Osteoblast (primary cell): ENCODE data around the gene TIMP2. TPM values are rescaled to one million over a fixed set of nuclear protein-coding genes. Genes with fewer than 3 reads are reported as not detected.

Experiments used
- DNase-seq: peaks from one replicate; pipeline ENCODE4 v3.0.0; 2011; ENCODE audit warnings: low spot score, mixed read lengths; ENCODE audit not compliant: insufficient read length; ENCODE audit errors: missing footprints
- H2AFZ ChIP-seq: 2 replicates; pipeline ENCODE4 v1.6.0; 2011; ENCODE audit warnings: mild to moderate bottlenecking, low read length
- H3K27ac ChIP-seq: 2 replicates; pipeline ENCODE4 v1.5.1; 2011; ENCODE audit warnings: mild to moderate bottlenecking, low read depth, low read length, moderate library complexity
- H3K27me3 ChIP-seq: 2 replicates; pipeline ENCODE4 v1.6.0; 2012; ENCODE audit warnings: mild to moderate bottlenecking, control low read depth, inconsistent platforms, low read length, moderate library complexity; ENCODE audit not compliant: insufficient read depth
- H3K36me3 ChIP-seq: 2 replicates; pipeline ENCODE4 v1.5.1; 2011; ENCODE audit warnings: mild to moderate bottlenecking, low read length, control low read depth, moderate library complexity; ENCODE audit not compliant: insufficient read depth
- H3K4me1 ChIP-seq: 2 replicates; pipeline ENCODE4 v1.5.1; 2011; ENCODE audit warnings: mild to moderate bottlenecking, low read length, control low read depth, moderate library complexity; ENCODE audit not compliant: insufficient read depth
- H3K4me2 ChIP-seq: 2 replicates; pipeline ENCODE4 v1.6.0; 2011; ENCODE audit warnings: mild to moderate bottlenecking, low read length; ENCODE audit not compliant: insufficient read depth
- H3K4me3 ChIP-seq: fragments of 200-600 bp; sonication (generic); 3 replicates; pipeline ENCODE4 v1.5.1; 2012; ENCODE audit warnings: mild to moderate bottlenecking, low read length, inconsistent platforms; ENCODE audit not compliant: insufficient read depth
- H3K79me2 ChIP-seq: 2 replicates; pipeline ENCODE4 v1.6.0; 2012; ENCODE audit warnings: mild to moderate bottlenecking, low read length, control low read depth, inconsistent platforms; ENCODE audit not compliant: insufficient read depth
- H3K9me3 ChIP-seq: 2 replicates; pipeline ENCODE4 v1.5.1; 2011; ENCODE audit warnings: low read depth, low read length, control low read depth
- H4K20me1 ChIP-seq: 2 replicates; pipeline ENCODE4 v1.6.0; 2012; ENCODE audit warnings: mild to moderate bottlenecking, low read length, control low read depth; ENCODE audit not compliant: insufficient read depth
- total RNA-seq: library from RNA; depleted of rRNA; stranded (reverse); fragments of >200 nt; gene quantifications from 2 replicates; pipeline ENCODE4 v1.2.3, GENCODE V29; 2012
- TF ChIP-seq, protein P1 (sequence below): IDR thresholded peaks from 2 replicates; pipeline ENCODE4 v1.5.1; 2011; ENCODE audit warnings: mild to moderate bottlenecking, low read depth, low read length, moderate library complexity; ENCODE audit errors: extremely low read depth

Gene TIMP2
- total RNA-seq, 1 donor: 164 TPM

DNA sequence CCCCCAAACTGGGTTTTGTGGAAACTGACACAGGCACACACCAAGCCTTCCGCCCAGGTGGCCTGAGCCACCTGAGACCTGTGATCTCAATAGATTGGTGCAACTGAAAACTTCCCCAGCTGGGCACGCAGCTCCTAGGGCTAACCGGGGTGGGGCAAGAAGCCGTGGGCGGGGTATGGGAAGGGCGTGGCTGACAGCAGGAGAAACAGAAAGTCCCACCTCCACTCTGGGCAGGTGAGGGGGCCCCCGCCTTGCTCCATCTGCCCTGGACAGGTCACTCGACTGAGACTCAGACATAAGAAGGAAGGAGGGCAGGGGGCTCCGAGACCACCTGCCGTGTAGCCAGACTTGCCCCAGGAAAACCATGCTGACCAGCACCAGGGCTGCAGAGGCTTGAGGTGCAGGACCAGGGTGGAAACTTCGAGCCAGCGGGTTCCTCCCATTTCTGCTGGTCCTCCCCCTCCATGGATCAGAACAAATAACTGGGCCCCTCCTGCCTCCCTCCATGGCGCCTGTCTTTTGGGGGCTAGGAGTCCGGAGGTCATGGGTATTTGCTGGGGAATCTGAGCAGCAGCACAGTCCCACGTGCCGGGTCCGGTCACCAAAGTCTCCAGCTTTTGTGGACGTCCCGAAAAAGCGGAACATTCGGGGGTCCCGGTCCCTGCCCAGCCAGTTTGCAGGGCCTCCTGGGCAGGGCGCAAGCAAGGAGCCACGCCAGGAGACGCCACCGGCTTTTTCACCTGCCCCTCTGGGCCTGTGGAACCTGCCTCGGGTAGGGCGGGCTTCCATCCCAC lies 1.3 kb downstream of the TIMP2 start:
- no peaks in the 10 kb centered on the region for H3K27me3 ChIP-seq
- H2AFZ ChIP-seq: no peak overlapping the region
- peaks cover 50% of the 10 kb centered on the region for H4K20me1 ChIP-seq
- H3K79me2 ChIP-seq: peaks cover 59% of the 10 kb centered on the region
- H3K36me3 ChIP-seq: no peaks in the 10 kb centered on the region
- peaks cover 35% of the 10 kb centered on the region for H3K4me1 ChIP-seq
- TF ChIP-seq, protein P1, sequence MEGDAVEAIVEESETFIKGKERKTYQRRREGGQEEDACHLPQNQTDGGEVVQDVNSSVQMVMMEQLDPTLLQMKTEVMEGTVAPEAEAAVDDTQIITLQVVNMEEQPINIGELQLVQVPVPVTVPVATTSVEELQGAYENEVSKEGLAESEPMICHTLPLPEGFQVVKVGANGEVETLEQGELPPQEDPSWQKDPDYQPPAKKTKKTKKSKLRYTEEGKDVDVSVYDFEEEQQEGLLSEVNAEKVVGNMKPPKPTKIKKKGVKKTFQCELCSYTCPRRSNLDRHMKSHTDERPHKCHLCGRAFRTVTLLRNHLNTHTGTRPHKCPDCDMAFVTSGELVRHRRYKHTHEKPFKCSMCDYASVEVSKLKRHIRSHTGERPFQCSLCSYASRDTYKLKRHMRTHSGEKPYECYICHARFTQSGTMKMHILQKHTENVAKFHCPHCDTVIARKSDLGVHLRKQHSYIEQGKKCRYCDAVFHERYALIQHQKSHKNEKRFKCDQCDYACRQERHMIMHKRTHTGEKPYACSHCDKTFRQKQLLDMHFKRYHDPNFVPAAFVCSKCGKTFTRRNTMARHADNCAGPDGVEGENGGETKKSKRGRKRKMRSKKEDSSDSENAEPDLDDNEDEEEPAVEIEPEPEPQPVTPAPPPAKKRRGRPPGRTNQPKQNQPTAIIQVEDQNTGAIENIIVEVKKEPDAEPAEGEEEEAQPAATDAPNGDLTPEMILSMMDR: no peak
- H3K4me2 ChIP-seq: peak overlapping the region; percentile 92
- H3K27ac ChIP-seq: peak overlapping the region; percentile 17
- H3K4me3 ChIP-seq: peak overlapping the region; percentile 88
- peak; percentile 91 for DNase-seq
- no peaks in the 10 kb centered on the region for H3K9me3 ChIP-seq

DNA sequence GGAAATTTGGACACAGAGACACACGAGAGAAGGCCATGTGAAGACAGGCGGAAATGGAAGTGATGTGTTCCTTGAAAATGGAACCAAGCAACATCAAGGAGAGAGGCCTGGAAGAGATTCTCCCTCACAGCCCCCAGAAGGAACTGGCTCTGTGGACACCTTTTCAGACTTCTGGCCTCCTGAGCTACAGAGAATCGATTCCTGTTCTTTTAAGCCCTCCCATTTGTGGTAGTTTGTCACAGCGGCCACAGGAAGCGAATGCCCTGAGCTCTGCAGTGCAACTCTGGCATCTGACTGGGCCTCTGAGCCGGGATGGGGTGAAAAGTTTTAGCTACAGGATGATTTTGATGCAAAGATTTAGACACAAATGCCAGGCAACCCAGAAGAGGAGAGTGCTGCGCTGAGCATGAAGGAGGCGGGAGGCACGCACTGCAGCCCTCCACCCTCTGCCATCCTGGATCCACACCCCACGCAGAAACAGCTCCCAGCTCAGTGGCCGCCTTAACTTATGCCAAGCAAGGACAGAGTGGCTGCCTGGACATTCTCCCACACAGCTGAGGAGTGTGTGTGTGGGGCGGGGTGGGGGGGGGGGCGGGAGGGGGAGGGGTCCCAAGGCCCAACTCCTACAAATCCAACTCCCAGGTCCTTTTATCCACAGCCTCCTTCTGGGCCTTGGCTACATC lies 2.2 kb downstream of the TIMP2 start:
- peaks cover 59% of the 10 kb centered on the region for H4K20me1 ChIP-seq
- H3K4me3 ChIP-seq: peak overlapping the region; percentile 88
- no peaks in the 10 kb centered on the region for H3K27me3 ChIP-seq
- no peaks in the 10 kb centered on the region for H3K9me3 ChIP-seq
- TF ChIP-seq, protein P1: no peak
- no peak overlapping the region for H2AFZ ChIP-seq
- no peak overlapping the region for H3K27ac ChIP-seq
- peak overlapping the region; percentile 92 for H3K4me2 ChIP-seq
- H3K4me1 ChIP-seq: peaks cover 35% of the 10 kb centered on the region
- H3K79me2 ChIP-seq: peaks cover 68% of the 10 kb centered on the region
- peak; percentile 36 for DNase-seq
- no peaks in the 10 kb centered on the region for H3K36me3 ChIP-seq

DNA sequence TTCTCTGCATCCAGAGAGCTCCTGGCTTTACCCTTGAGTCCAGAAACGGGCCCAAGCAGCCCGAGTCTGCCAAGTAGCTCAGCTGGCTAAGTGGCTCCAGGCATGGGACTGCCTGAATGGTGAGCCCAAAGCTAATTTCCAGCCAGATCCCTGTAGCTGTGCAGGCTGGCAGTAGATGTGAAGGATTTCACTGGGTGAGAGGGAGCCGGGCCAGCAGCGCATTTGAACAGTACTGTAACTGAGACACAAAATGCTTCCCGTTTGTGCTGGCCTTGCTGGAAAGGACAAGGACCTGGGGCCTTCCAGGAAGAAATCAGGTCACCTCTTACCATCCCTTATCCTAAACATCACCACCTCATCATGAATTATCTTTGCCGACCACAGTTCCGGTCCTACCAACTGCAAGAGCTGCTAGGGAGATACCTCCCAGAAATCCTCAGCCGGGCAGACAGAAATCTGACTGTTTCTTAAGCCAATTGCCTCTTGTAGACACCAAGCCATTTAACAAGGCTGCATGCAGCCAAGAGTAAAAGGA lies 3.7 kb downstream of the TIMP2 start:
- Histone ChIP-seq H3K4me1 (peaks cover 36% of the 10 kb centered on the region), H3K4me2 (peak overlapping the region; percentile 59)

More for the DNA sequence above, 3.7 kb downstream of the TIMP2 start:
- no peaks in the 10 kb centered on the region for H3K36me3 ChIP-seq
- H3K27ac ChIP-seq: no peak overlapping the region
- TF ChIP-seq, protein P1: no peak
- peaks cover 71% of the 10 kb centered on the region for H4K20me1 ChIP-seq
- no peak overlapping the region for H2AFZ ChIP-seq
- DNase-seq: peak; percentile 74
- H3K27me3 ChIP-seq: no peaks in the 10 kb centered on the region
- peaks cover 81% of the 10 kb centered on the region for H3K79me2 ChIP-seq
- no peaks in the 10 kb centered on the region for H3K9me3 ChIP-seq
- peak overlapping the region; percentile 33 for H3K4me3 ChIP-seq
